Adrenal gland (tissue), 5 donors: ENCODE measurements around the gene PRKCE.

Source experiments
- POLR2A ChIP-seq, 2 donors: fragments of 450-650 bp; IDR thresholded peaks; one replicate each; pipeline ENCODE4 v1.6.1; 2017; ENCODE audit warnings: antibody characterized with exemption in 2 of 2, mild to moderate bottlenecking in 2 of 2, moderate library complexity in 1 of 2
- TF ChIP-seq, protein P1 (sequence below), 6 experiments: fragments of 450-650 bp in 4 of 6; fragments of 200-600 bp in 2 of 6; sonication (generic) in 1 of 6; IDR thresholded peaks; 1 replicate in 5 of 6; 2 replicates in 1 of 6; pipeline versions ENCODE4 v1.5.1 to v1.8.0; 2016 to 2021; ENCODE audit warnings: antibody characterized with exemption in 6 of 6, mild to moderate bottlenecking in 2 of 6, moderate library complexity in 1 of 6
- donor health status: DM: no; HTN: no; CAD: no.

GRCh38 chr2:46173030-46173429 lies 521.6 kb downstream of the PRKCE start:
- TF ChIP-seq, protein P1, sequence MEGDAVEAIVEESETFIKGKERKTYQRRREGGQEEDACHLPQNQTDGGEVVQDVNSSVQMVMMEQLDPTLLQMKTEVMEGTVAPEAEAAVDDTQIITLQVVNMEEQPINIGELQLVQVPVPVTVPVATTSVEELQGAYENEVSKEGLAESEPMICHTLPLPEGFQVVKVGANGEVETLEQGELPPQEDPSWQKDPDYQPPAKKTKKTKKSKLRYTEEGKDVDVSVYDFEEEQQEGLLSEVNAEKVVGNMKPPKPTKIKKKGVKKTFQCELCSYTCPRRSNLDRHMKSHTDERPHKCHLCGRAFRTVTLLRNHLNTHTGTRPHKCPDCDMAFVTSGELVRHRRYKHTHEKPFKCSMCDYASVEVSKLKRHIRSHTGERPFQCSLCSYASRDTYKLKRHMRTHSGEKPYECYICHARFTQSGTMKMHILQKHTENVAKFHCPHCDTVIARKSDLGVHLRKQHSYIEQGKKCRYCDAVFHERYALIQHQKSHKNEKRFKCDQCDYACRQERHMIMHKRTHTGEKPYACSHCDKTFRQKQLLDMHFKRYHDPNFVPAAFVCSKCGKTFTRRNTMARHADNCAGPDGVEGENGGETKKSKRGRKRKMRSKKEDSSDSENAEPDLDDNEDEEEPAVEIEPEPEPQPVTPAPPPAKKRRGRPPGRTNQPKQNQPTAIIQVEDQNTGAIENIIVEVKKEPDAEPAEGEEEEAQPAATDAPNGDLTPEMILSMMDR (IDR thresholded peaks at IDR 0.05): no peak
- TF ChIP-seq POLR2A (IDR thresholded peaks at IDR 0.05): no peak
